RPMI7951 (cell line): ENCODE results near the gene FAM25A. TPM values are rescaled to one million over a fixed set of nuclear protein-coding genes. Genes with fewer than 3 reads are reported as not detected.
A peak's percentile ranks its signal among the peaks of the same experiment; 100 is the strongest.
"Not testable (repeated sequence)": the region's sequence is repeated elsewhere in the genome, so short reads cannot be mapped to it uniquely, and the experiment has no call there.

ENCODE experiments used
- DNase-seq: peaks from one replicate; pipeline ENCODE4 v3.0.0-alpha.2; 2012; ENCODE audit warnings: low read depth
- total RNA-seq: library from RNA; depleted of rRNA; stranded (reverse); fragments of >200 nt; shearing (Covaris generic); gene quantifications from 2 replicates; pipeline ENCODE4 v1.2.3, GENCODE V29; 2014; rRNA removed

FAM25A gene
- not detected in 2 replicates for total RNA-seq

GRCh38 chr10:87020056-87020455, at the start of gene FAM25A:
TSS of gene FAM25A (plus strand) at chr10:87020294. CDS start at chr10:87020325, 31 bp downstream.
- DNase-seq = not testable (repeated sequence)

GRCh38 chr10:86970982-86971231, 49.2 kb upstream of the FAM25A start:
- DNase-seq = no peak

- DNase-seq = peak; percentile 91
Observed at GRCh38 chr10:86971232-86971991, 48.7 kb upstream of the FAM25A start.

- DNase-seq = no peak
Observed at GRCh38 chr10:86972613-86973380, 47.3 kb upstream of the FAM25A start.

GRCh38 chr10:86974484-86974883, 45.6 kb upstream of the FAM25A start:
- DNase-seq = no peak

GRCh38 chr10:86976362-86977056, 43.6 kb upstream of the FAM25A start:
- DNase-seq = no peak

- not testable (repeated sequence) for DNase-seq
Observed at GRCh38 chr10:86978457-86978856, 41.6 kb upstream of the FAM25A start.

- no peak for DNase-seq
Observed at GRCh38 chr10:86979296-86979818, 40.7 kb upstream of the FAM25A start.

GRCh38 chr10:86979977-86980448, 40.1 kb upstream of the FAM25A start:
- DNase-seq = no peak

GRCh38 chr10:86981020-86981419, 39.1 kb upstream of the FAM25A start:
- DNase-seq = not testable (repeated sequence)

GRCh38 chr10:86981716-86982115, 38.4 kb upstream of the FAM25A start:
- no peak for DNase-seq

GRCh38 chr10:86984498-86984897, 35.6 kb upstream of the FAM25A start:
- DNase-seq = not testable (repeated sequence)

GRCh38 chr10:86988520-86988919, 31.6 kb upstream of the FAM25A start:
- no peak for DNase-seq

- DNase-seq = not testable (repeated sequence)
Observed at GRCh38 chr10:86991362-86991761, 28.7 kb upstream of the FAM25A start.

- DNase-seq = no peak
Observed at GRCh38 chr10:86992456-86992855, 27.6 kb upstream of the FAM25A start.

GRCh38 chr10:86992929-86993328, 27.2 kb upstream of the FAM25A start:
- DNase-seq = no peak

GRCh38 chr10:86999802-87000403, 20.2 kb upstream of the FAM25A start:
- DNase-seq = not testable (repeated sequence)

- no peak for DNase-seq
Observed at GRCh38 chr10:87000491-87000890, 19.6 kb upstream of the FAM25A start.

- not testable (repeated sequence) for DNase-seq
Observed at GRCh38 chr10:87007124-87007523, 13.0 kb upstream of the FAM25A start.

GRCh38 chr10:87007674-87008073, 12.4 kb upstream of the FAM25A start:
- not testable (repeated sequence) for DNase-seq

GRCh38 chr10:87008303-87008702, 11.8 kb upstream of the FAM25A start:
- not testable (repeated sequence) for DNase-seq
